Esophagus squamous epithelium (tissue), 4 donors: ENCODE results near the gene BNIP3.

Experiments
- CTCF ChIP-seq, 6 experiments: fragments of 450-650 bp in 4 of 6; fragments of 200-600 bp in 2 of 6; sonication (generic) in 2 of 6; IDR thresholded peaks; one replicate each; pipeline ENCODE4 v1.5.1; 2016 to 2019; ENCODE audit warnings: antibody characterized with exemption in 6 of 6, mild to moderate bottlenecking in 4 of 6, moderate library complexity in 4 of 6
- POLR2A ChIP-seq, 4 donors: fragments of 450-650 bp; IDR thresholded peaks; one replicate each; pipeline ENCODE4 v1.6.1; 2017; ENCODE audit warnings: antibody characterized with exemption in 4 of 4, mild to moderate bottlenecking in 4 of 4, moderate library complexity in 3 of 4

GRCh38 chr10:131930150-131930549 lies 51.6 kb downstream of the BNIP3 start:
- TF ChIP-seq CTCF (IDR thresholded peaks at IDR 0.05) (no peak), POLR2A (IDR thresholded peaks at IDR 0.05) (no peak)
